Measurements from ENCODE around the gene CPXM2. TPM values are rescaled to one million over a fixed set of nuclear protein-coding genes. Genes with fewer than 3 reads are reported as not detected.
"Not testable (repeated sequence)": the region's sequence is repeated elsewhere in the genome, so short reads cannot be mapped to it uniquely, and the experiment has no call there.

The CPXM2 gene
- total RNA-seq, 1 experiment from 2014 or later: not detected

DNA sequence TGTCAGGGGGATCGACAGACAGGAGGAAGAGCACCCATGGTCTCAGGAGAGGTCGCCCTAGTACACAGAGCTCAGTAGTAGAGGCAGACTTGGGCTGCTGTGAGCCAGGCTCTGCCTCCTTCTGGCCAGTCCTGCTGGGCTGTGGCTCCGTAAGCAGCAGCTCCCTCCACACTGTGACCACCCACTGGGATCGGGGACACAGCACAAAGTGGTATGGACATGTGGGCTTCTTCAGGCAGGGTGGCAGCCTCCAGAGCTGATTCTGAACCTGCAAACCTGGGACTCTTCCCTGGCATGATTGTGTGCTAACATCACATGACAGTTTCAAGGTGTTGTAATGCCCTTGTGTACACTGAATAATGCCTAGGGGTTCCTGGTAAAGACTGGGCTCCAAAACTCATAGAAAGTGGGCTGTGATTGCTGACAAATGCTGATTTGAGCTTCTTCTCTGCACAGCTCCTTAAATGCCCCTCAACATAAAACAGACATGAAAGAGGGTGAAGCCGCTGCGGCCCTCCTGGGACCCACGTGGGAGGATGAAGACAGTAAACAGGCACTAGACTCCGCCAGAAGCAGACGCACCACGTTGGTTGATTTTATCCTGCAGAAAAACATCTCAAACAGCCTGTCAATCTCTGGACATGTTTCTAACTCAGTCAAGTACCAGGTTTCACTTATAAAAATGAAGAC, 148.7 kb downstream of the CPXM2 start:
- H3K9me3 ChIP-seq (ENCODE audit: low read length): no peaks in the 10 kb centered on the region
- H3K79me2 ChIP-seq (ENCODE audit: low read length): no peaks in the 10 kb centered on the region
- H3K9me2 ChIP-seq (replicated peaks; ENCODE audit: low read length): no peaks in the 10 kb centered on the region
- POLR2A ChIA-PET (ENCODE audit: unreplicated experiment): no interaction called here
- no peak overlapping the region for H3K27ac ChIP-seq (ENCODE audit: low read length)
- no peaks in the 10 kb centered on the region for H3F3A ChIP-seq (ENCODE audit: low read length, unreplicated experiment)
- H3K27me3 ChIP-seq (ENCODE audit: low read length): peaks cover 3% of the 10 kb centered on the region; the same call in 1 of the 2 replicates
- H4K20me1 ChIP-seq (ENCODE audit: low read length): no peaks in the 10 kb centered on the region
- CTCF ChIA-PET: no interaction called here
- H3K36me3 ChIP-seq (ENCODE audit: low read depth, low read length): no peaks in the 10 kb centered on the region
- no peak for DNase-seq
- TF ChIP-seq EZH2 (IDR thresholded peaks at IDR 0.05; ENCODE audit: low read length, unreplicated experiment) (no peak), EZH2phosphoT487 (IDR thresholded peaks at IDR 0.05; ENCODE audit: borderline replicate concordance, low read length) (no peak)
- TF ChIP-seq, protein P1, sequence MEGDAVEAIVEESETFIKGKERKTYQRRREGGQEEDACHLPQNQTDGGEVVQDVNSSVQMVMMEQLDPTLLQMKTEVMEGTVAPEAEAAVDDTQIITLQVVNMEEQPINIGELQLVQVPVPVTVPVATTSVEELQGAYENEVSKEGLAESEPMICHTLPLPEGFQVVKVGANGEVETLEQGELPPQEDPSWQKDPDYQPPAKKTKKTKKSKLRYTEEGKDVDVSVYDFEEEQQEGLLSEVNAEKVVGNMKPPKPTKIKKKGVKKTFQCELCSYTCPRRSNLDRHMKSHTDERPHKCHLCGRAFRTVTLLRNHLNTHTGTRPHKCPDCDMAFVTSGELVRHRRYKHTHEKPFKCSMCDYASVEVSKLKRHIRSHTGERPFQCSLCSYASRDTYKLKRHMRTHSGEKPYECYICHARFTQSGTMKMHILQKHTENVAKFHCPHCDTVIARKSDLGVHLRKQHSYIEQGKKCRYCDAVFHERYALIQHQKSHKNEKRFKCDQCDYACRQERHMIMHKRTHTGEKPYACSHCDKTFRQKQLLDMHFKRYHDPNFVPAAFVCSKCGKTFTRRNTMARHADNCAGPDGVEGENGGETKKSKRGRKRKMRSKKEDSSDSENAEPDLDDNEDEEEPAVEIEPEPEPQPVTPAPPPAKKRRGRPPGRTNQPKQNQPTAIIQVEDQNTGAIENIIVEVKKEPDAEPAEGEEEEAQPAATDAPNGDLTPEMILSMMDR (conservative IDR thresholded peaks at IDR 0.05; ENCODE audit: low read depth, low read length): no peak
- no peaks in the 10 kb centered on the region for H3K4me1 ChIP-seq (ENCODE audit: insufficient read depth, low read length)
- no TSS peak for BruUV-seq (replicated peaks)
- H3K9ac ChIP-seq (ENCODE audit: low read length): no peak overlapping the region
- H3K4me3 ChIP-seq (ENCODE audit: low read length): no peak overlapping the region
- H2AFZ ChIP-seq (ENCODE audit: low read length): no peak overlapping the region
- ATAC-seq: no peak
- no peak overlapping the region for H3K4me2 ChIP-seq (ENCODE audit: low read length)
- intact Hi-C loops (cut with micrococcal nuclease): no loop called here

DNA sequence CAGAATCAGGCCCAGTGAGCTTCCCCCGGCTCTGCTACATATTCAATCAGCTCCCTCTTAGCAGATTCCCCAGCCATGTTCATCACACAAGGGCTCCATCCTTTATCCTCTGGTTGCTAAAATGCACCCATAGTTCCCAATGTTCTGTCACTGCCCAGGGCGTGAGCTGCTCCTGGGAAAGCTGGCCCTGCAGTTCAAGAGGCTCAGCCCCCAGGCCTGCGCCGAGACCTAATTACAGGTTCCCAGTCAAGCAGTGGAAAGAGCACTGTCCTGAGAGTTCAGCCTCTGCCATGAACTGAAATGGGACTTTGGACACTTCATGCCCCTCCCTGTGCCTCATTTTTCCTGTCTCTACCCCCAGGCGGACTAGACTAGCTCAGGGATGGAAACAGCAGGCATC, 149.9 kb downstream of the CPXM2 start:
- H4K20me1 ChIP-seq (ENCODE audit: low read length): no peaks in the 10 kb centered on the region
- POLR2A ChIA-PET (ENCODE audit: unreplicated experiment): no interaction called here
- H3K36me3 ChIP-seq (ENCODE audit: low read depth, low read length): no peaks in the 10 kb centered on the region
- H3K9me2 ChIP-seq (replicated peaks; ENCODE audit: low read length): no peaks in the 10 kb centered on the region
- no peak overlapping the region for H3K4me3 ChIP-seq (ENCODE audit: low read length)
- ATAC-seq (no peak), DNase-seq (no peak)
- H2AFZ ChIP-seq (ENCODE audit: low read length): no peak overlapping the region
- no peak overlapping the region for H3K4me2 ChIP-seq (ENCODE audit: low read length)
- CTCF ChIA-PET: no interaction called here
- no peak overlapping the region for H3K27ac ChIP-seq (ENCODE audit: low read length)
- intact Hi-C loops (cut with micrococcal nuclease): no loop called here
- TF ChIP-seq EZH2 (IDR thresholded peaks at IDR 0.05; ENCODE audit: low read length, unreplicated experiment) (no peak), EZH2phosphoT487 (IDR thresholded peaks at IDR 0.05; ENCODE audit: borderline replicate concordance, low read length) (no peak)
- TF ChIP-seq, protein P1 (conservative IDR thresholded peaks at IDR 0.05; ENCODE audit: low read depth, low read length): no peak
- BruUV-seq (replicated peaks): no TSS peak
- peaks cover 3% of the 10 kb centered on the region; the same call in 1 of the 2 replicates for H3K27me3 ChIP-seq (ENCODE audit: low read length)
- H3K4me1 ChIP-seq (ENCODE audit: insufficient read depth, low read length): no peaks in the 10 kb centered on the region
- H3F3A ChIP-seq (ENCODE audit: low read length, unreplicated experiment): no peaks in the 10 kb centered on the region
- no peaks in the 10 kb centered on the region for H3K79me2 ChIP-seq (ENCODE audit: low read length)
- H3K9me3 ChIP-seq (ENCODE audit: low read length): no peaks in the 10 kb centered on the region
- no peak overlapping the region for H3K9ac ChIP-seq (ENCODE audit: low read length)

DNA sequence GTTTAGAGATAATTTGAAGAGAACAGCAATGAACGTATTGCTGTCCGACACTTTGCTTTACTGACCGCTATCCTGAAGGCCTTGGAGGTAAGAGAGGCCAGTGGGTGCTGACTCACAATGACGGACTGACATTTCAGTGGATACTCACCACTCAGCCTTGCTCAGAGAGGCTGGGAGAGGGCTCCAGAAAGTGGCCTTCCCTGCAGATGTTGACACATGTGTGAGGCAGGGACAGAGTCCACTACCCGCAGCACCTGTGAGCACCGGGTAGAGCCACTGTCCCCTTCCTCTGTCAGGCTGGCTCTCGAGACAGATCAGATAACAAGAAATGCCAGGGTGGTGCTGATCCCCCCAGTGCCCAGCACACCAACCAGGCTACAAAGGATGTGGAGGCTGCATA, 150.5 kb downstream of the CPXM2 start:
- Histone ChIP-seq H3K79me2 (ENCODE audit: low read length) (no peaks in the 10 kb centered on the region), H3K4me1 (ENCODE audit: insufficient read depth, low read length) (no peaks in the 10 kb centered on the region), H3K9me3 (ENCODE audit: low read length) (no peaks in the 10 kb centered on the region), H3K4me3 (ENCODE audit: low read length) (no peak overlapping the region), H3K4me2 (ENCODE audit: low read length) (no peak overlapping the region), H3K27me3 (ENCODE audit: low read length) (peaks cover 3% of the 10 kb centered on the region; the same call in 1 of the 2 replicates), H4K20me1 (ENCODE audit: low read length) (no peaks in the 10 kb centered on the region), H3K27ac (ENCODE audit: low read length) (no peak overlapping the region), H3K36me3 (ENCODE audit: low read depth, low read length) (no peaks in the 10 kb centered on the region), H3K9ac (ENCODE audit: low read length) (no peak overlapping the region), H3K9me2 (replicated peaks; ENCODE audit: low read length) (no peaks in the 10 kb centered on the region), H3F3A (ENCODE audit: low read length, unreplicated experiment) (no peaks in the 10 kb centered on the region), H2AFZ (ENCODE audit: low read length) (no peak overlapping the region)
- ATAC-seq: no peak
- ChIA-PET CTCF (no interaction called here), POLR2A (ENCODE audit: unreplicated experiment) (no interaction called here)
- DNase-seq: no peak
- TF ChIP-seq EZH2phosphoT487 (IDR thresholded peaks at IDR 0.05; ENCODE audit: borderline replicate concordance, low read length) (no peak), EZH2 (IDR thresholded peaks at IDR 0.05; ENCODE audit: low read length, unreplicated experiment) (no peak)
- TF ChIP-seq, protein P1 (conservative IDR thresholded peaks at IDR 0.05; ENCODE audit: low read depth, low read length): no peak
- intact Hi-C loops (cut with micrococcal nuclease): no loop called here
- BruUV-seq (replicated peaks): no TSS peak

GRCh38 chr10:123736917-123737316, 154.7 kb downstream of the CPXM2 start:
- H3K4me1 ChIP-seq (ENCODE audit: insufficient read depth, low read length); H3K79me2 ChIP-seq (ENCODE audit: low read length); ATAC-seq; H3K36me3 ChIP-seq (ENCODE audit: low read depth, low read length); CTCF ChIA-PET; H2AFZ ChIP-seq (ENCODE audit: low read length); H3K9me3 ChIP-seq (ENCODE audit: low read length); intact Hi-C loops (cut with micrococcal nuclease); H3K27ac ChIP-seq (ENCODE audit: low read length); DNase-seq; POLR2A ChIA-PET (ENCODE audit: unreplicated experiment); H3K4me2 ChIP-seq (ENCODE audit: low read length); H3K9ac ChIP-seq (ENCODE audit: low read length); H3K4me3 ChIP-seq (ENCODE audit: low read length); H3K9me2 ChIP-seq (replicated peaks; ENCODE audit: low read length); H3F3A ChIP-seq (ENCODE audit: low read length, unreplicated experiment); H4K20me1 ChIP-seq (ENCODE audit: low read length); BruUV-seq (replicated peaks); H3K27me3 ChIP-seq (ENCODE audit: low read length): not testable (repeated sequence)
